HG02840 (cell line): ENCODE results near the gene FAR2.
"Not testable (repeated sequence)": the region's sequence is repeated elsewhere in the genome, so short reads cannot be mapped to it uniquely, and the experiment has no call there.

Experiments
- ATAC-seq: cut with Tn5 transposase; IDR thresholded peaks from one replicate; pipeline ENCODE4 v1.9.1; 2021; ENCODE audit warnings: mild to moderate bottlenecking, moderate library complexity, moderate number of reproducible peaks; ENCODE audit not compliant: unreplicated experiment, low FRiP score

Gene FAR2

DNA sequence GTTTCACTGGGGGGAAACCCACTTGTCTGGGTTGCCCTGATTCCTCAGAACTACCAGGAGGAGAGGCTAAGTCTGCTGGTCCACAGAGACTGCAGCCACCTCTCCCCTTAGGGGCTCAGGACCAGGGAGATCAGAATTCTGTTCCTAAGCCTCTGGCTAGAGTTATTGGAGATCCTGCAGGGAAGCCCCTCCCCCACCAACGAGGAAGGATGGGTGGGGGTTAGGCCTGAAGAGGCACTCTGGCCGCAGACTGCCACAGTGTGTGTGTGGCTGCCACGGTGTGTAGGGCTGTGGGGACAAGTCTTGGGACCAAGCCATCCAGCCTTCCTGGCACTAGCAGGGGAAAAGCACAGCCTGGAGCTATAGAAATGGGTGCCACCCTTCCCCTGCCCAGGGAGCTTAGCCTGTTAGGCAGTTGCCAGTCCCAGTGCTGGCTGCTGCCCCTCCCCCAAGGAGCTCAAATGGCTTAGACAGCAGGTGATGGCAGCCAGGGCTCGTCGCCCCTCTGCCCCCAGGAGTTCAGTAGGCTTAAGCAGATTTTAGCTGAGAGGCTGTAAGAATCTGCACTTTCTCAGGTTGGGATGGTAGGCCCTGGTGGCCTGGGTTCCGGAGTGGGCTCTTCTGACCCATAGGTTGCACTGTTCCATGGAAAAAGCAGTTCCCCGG lies 124.2 kb downstream of the FAR2 start:
- ATAC-seq = no peak

DNA sequence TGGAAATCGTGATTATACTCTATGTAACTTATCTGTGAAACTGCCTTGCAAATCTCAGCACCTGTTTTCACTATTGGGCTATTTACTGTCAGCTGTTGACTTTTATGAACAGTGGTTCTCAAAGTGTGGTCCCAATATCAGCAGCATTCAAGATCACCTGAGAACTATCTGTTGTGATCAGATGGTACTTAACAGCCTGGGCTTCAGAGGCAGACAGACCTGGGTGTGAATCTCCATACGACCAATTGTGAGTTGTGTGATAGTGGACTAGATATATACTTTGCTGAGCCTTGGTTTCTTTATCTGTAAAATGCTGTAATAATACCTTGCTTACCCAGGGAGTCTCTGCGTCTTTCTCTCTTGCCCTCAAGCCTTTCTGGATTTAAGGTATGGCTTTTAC lies 126.8 kb downstream of the FAR2 start:
- no peak for ATAC-seq

DNA sequence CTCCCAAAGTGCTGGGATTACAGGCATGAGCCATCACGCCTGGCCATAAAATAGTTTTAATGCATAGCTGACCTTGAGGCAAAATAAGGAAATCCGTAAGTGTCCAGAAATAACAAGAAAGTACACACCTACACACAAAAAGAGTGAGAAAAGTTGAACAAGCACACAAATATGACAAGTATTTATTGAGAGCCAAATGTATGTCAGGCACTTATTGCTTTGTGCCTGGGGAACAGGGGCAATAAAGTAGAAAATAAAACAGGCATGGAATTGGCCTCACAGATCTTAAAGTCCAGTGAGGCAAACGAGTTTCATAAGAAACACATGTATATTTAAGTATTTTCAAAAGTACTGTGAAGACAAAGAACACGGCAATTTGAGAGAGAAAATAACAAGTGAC lies 128.2 kb downstream of the FAR2 start:
- ATAC-seq = no peak

DNA sequence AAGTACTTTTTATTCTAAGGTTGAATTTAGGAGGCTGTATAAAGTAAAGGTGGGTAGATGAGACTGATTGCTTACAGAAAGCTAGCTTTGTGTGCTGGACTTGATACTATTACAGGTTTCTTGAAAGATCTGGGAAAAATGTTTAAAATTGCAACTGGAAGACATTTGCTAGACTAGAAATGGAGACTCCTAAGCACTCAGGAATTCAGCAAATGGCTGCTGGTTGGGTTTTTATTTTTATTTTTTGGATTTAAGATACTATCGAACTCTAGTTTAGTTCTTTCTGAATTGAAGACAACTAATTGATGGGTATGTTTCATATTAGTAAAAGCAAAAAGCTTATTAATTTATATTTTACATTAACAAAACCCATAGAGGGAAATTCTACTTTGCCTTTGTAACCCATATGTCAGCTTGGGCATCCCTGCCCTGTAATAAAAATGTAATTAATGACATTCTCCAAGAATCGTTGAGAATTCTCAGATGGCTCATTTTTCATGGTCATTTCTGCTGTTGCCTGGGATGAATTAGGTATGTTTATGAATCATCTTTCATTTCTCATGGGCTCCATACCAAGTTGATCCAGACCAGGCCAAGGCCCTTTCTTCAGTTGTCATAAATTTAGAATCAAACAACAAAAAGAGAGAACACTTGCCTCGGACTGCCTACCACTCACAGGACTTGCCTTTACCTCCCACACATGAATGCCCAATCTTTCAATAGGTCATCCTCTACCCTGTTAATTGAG lies 129.8 kb downstream of the FAR2 start:
- ATAC-seq = no peak

DNA sequence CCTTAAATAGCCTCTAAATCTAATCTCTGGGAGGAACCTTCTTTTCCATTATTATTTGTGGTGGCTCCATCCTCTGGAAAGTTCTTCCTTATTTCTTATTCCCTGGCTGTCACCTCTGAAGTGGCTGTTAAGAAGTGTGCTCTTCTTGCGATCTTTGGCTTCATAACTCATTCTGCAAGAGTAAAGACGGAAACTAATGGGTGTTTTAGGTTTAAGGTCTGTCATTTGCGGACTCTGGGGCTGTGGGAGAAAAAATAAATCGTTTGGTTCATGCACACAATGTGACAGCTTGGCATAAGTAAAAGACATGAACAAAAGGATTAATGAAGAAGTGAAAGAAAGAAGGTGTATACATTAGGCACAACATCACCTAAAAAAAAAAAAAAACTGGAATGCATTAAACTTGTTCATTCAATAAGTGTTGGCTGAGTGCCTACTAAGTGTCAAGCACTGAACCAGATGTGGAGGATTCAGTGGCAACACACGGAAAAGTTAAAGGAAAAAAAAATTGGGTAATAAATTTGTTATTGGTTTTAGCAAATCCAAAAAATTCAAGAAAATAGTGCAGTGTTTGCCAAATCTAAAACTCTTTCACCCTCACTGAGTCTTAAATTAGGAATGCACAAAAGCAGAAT lies 132.4 kb downstream of the FAR2 start:
- no peak for ATAC-seq

DNA sequence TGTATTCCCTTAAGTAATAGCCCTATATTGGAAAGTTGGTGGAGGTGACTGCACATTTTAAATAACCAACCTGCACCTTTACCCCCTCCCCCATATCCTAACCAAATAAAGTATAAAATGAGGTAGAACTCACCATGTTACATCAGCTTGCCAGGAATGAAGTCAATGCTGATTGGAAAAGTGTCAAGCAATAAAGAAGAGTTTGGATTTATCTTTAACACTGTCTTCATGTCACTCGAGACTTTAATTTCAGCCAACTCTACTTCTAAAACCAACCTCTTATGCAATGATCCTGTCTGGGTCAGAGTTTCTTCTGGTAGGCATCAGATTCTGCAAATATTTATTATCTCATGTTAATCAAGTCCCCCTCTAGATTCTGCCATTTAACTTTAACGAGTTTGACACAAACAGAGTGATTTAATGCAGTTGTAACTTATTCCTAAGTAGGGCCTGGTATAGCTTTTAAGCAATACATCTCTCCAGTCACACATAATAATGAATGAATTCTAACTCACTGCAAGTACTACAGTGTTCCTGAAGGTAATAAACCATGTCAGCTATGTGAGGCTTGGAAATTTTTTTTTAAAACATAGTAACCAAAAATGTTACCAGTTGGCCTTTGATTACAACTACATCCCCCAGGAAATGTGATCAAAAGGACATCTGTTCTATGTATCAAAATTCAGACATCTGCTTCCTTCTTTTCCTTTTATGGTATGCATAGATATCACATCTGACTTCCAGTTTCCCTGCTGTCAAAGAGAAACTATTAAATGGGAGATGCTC lies 133.1 kb downstream of the FAR2 start:
- ATAC-seq = no peak

DNA sequence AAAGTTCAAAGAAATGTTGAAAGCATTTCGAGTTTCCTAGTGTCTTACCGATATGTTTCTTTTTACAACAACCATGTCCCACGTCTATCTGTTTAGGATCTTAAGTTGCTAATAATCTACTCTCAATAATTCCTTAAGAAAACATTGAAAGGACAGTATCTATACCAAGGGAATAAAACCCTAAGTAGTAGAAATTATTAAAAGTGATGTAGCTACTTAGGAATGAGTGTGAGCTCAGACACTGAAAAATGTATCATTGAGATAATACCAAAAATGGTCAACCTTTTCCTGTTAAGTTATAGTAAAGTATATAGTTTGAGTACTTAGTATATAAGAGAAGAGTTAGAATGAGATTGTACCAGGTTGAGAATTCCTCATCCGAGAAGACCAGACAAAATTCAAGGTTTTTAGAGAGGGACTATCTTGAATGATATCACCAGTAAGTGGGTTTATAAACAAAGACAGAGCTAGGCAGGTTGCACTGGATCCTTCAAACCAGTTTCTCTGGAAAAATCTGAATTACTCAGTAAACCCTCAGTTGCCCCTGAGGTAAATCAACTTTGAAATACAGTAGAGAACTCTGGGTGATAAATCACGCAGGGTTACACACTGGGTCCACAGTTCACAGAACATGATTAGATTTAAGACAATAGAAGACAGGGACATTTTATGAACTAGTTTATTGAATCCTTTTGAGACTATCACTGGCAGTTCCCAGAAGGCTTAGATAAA lies 135.1 kb downstream of the FAR2 start:
- ATAC-seq = no peak

DNA sequence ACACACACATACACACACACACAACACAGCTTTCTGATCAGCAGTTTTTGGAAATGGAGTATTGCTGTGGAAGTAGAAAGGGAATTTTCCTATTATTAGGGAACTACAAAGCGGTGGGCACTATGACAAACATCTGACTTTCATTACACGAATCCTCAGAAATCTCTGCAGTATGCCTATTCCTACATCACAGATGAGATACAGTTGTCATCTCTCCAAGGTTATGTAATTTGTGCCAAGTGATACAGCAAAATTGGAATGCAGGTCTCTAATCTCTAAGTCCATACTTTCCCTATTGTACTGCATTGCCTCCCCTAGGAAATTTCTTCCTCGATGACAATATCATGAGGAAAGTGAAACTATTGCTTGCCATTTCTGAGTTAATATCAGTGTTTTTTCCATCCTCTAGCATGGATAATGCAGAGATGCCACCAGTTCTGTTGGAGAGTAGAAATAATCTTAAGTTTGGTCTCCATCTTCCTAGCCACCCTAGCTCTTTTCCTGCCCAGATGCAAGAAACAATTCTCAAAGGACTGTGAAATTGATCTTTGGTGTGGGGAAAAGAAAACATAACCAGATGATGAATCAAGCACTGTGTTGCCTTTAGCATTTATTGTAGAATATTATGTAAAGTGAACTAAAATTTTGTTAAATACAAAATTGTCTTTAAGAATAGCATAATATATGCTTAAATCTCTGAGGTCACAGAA lies 137.2 kb downstream of the FAR2 start:
- ATAC-seq = no peak

DNA sequence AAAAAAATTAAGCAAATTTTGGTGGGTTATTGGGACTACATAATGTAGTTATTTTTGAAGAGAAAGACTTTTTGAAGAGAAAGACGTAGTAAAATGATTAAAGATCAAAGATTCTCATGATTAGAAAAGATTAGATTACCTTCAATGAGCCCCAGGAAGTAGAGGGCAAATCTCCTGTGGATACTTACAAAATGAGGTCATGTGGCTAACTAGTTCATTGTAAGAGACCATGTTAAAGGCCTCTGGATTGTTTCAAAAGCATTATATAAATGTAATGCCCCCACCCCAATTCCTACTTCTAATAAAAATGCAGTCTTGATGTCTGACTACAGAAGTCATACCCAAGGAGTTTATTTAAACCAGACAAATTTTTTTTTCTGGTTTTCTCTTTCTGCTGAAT lies 138.5 kb downstream of the FAR2 start:
- ATAC-seq = no peak

DNA sequence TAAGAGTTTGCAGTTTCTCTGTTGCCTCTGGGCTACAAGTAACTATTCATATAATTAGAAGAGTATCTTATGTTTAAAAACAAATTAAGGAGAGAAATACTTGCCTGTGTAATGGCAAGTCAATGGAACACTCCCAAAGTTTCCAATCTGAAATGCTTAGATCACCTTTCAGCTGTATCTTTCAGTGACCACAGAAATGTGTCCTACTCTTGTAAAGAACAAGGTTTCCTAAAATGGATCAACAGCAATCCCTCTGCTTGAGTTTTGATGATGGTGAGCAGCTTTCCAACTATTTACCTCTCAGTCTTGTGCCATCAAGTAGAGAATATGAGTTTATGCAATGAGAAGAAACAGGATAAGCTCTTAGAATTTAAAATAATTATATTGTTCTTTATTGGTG lies 139.0 kb downstream of the FAR2 start:
- ATAC-seq = no peak

DNA sequence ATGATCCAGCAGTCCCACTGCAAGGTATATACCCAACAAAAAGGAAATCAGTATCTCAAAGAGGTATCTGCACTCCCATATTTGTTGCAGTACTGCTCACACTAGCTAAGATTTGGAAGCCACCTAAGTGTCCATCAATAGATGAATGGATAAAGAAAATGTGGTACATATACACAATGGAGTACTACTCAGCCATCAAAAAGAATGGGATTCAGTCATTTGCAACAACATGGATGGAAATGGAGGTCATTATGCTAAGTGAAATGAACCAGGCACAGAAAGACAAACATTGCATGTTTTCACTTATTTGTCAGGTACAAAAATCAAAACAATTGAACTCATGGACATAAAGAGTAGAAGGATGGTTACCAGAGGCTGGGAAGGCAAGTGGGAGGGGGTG lies 141.4 kb downstream of the FAR2 start:
- not testable (repeated sequence) for ATAC-seq

DNA sequence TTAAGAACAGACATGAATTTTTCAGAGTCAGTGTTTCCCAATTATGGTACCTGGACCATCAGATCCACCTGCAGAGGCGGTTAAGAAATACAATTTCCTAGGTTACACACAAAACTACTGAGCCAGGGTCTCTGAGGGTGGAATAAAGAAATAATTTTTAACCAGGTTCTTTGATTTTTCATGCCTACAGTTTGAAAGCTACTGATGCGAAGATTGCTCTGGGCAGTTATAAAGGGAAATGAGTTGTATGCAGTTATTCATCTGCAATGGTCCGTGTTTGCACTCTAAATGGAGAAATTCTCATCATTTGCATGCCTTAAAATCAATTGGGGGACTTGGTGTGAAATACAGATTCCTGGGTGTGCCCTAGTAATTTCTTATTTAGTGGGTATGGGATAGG lies 142.1 kb downstream of the FAR2 start:
- no peak for ATAC-seq

DNA sequence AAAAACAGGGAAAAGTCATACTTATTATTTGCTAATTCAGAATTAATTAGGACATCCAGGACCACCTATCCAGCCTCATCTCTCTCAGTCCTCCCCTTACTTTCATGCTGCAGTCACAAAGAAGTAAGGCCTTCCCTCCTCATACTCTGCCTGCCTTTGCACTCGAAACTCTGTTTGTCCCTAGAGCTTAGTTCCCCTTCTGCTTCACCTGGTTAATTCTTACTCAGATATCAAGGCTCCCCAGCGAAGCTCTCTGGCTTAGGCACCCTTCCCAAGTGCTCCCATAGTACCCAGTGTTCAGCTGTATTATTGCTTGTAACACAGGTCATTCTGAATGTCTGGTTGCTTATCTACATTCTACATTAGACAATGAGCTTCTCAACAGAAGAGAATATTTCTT lies 150.6 kb downstream of the FAR2 start:
- ATAC-seq = no peak

DNA sequence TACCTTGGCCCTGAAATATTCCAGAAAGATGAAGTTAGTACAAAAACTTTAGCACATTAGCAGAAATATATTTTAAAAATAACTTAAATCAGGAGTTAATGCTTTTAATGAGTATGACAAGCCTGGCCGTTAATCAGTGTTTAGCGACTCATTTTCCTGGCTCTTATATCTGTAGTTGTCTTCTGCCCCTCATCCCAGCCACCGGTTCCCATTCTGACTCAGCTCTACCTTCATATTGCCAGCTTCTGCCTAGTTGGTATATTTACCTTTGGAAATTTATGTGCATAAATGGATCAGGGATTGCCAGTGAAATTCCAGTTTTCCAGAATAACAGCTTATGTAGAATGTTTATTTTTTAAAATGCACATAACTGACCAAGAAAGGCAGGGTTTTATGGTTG lies 152.0 kb downstream of the FAR2 start:
- ATAC-seq = no peak

DNA sequence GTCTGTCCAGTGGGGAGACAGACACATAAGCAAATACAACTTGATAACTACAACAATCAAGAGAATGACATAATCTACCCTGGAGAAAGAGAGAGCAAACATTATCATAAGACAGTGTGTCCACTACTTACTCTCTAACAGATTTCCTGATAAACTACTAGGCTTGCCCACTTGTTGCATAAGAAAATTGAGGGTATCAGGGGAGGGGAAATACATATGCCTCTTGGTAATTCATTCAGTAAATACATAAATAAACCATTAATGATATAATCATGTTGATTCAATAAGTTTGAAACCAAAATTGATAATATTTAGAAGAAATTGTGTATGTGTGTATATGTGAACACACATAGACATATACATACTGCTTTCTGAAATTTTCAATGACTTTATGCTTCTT lies 155.3 kb downstream of the FAR2 start:
- ATAC-seq = no peak

DNA sequence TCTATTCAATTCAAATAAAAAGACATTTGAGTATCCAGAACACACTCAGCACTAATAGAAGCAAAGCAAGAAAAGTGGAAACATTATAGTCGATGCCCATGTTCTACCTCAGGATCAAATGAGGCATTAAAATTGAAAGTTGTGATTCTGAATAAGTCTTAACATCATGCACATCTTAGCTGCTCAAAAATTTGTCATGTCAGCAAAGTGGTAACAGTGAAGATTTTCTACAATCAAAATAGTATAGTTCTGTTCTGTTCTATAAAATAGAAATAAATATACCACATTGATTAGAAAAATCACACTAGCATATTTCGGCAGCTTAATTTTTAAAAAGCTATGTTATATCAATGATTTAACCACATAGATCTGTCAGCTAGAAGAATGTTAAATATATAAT lies 157.2 kb downstream of the FAR2 start:
- no peak for ATAC-seq

DNA sequence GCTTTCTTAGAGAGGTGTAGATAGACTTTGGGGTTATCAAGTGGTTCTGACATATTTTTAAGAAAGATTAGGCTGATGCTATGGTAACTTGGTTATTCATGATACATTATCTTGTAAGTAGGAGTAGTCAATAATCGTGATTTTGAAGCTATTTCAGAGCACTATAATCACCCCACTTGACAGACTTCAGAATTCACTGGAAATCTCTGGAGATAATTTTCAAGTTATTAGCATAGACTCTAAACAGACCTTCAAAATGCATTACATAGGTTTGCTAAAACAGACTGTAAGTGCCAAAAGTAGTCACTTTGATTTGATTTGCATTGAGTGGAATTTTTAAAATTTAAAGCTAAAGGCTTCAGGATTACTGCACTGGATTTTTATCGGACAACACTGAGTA lies 157.6 kb downstream of the FAR2 start:
- ATAC-seq = no peak

DNA sequence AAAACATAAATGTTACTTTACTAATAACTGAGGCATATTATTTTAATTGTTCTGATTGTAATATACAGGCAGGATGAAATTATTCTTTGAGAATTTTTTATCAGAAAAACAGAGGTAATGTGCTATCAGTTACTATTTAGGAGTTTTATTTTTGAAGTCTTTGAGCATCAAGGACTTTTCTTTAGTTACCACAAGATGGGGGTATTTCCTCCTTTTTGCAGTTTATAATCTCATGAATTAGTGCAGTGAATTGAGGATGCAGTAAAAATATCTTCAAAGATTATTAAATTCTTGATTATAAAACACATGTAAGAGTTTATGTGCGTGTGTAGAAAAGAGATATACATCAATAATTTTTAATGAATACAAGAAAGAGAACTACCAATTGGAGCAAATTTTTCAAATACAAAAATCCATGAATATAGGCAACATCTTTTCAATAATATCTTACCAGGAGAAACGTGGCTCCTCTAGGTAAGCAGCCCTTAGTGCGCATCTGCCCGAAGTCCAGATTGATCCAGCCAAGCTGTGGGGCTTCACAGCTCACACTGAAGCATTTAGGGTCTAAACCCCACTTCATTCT lies 160.3 kb downstream of the FAR2 start:
- no peak for ATAC-seq

DNA sequence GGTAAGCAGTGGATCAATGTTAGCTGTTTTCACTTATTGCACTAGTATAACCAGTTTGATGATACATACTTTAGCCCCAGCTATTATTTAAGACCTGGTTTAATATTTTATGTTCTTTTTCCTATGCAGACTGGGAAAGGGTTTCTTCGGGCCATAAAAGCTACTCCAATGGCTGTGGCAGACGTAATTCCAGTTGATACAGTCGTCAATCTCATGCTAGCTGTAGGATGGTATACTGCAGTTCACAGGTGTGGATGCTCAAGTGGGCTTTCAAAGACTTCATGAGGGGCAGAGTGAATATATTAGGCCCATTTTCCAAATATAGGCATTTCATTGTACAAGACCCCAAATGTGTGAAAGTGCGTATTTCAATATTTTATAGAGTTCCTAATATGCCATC lies 161.8 kb downstream of the FAR2 start:
- no peak for ATAC-seq

DNA sequence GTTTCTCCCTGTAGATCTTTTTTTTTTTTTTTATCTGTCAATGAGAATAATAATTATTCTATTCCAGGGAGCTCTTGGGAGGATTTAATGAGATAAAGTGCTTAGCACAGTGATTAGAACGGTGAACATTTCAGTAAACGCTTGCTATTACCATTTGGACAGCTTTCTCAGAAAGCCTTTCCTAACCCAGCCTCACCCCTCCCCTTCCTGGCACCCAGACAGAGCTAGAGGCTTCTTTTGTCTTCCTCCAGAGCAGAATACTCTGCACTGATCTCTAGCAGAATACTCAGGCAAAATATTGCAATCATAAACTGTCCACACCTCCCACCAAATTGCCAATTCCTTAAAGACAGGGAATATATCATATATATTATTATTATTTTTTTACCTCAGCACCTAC lies 165.3 kb downstream of the FAR2 start:
- no peak for ATAC-seq
